K562 (cell line): ENCODE results near the gene ARHGAP22. TPM values are rescaled to one million over a fixed set of nuclear protein-coding genes. Genes with fewer than 3 reads are reported as not detected.

Source experiments
- ATAC-seq: fragments of 200-7000 bp; cut with Tn5 transposase; 3 replicates; pipeline ENCODE4 v1.9.1; 2020; ENCODE audit warnings: moderate library complexity
- BruUV-seq: library from RNA; stranded (reverse); fragments of 400-500 nt; replicated peaks from 2 replicates; lab custom pipeline; 2021; lab: Mats Ljungman, UMichigan
- CTCF ChIA-PET: fragments of 300-600 bp; formaldehyde crosslinking; extraction: SDS; loops from one replicate; lab custom pipeline; 2021; ENCODE audit warnings: low intra/inter-chr PET ratio; lab: Yijun Ruan, JAX
- POLR2A ChIA-PET: fragments of 300-600, 350-650 bp; sonication (Branson Sonifier 250); formaldehyde crosslinking; extraction: SDS; loops from one replicate; lab custom pipeline; 2021; ENCODE audit warnings: antibody characterized with exemption, inconsistent platforms; lab: Yijun Ruan, JAX
- DNase-seq, 4 experiments: peaks; one replicate each; pipeline versions ENCODE4 v3.0.0 to v3.0.0-alpha.2; 2011 to 2018; ENCODE audit warnings: low spot score in 3 of 4, mixed read lengths in 3 of 4; ENCODE audit errors: extremely low read depth in 1 of 4
- FAIRE-seq: peaks from 2 replicates; lab custom pipeline; 2011; peaks lifted over from hg19 to GRCh38; lab: Jason Lieb, UNC
- H2AFZ ChIP-seq: 2 replicates; pipeline ENCODE4 v1.6.0; 2011; ENCODE audit warnings: low read depth, low read length, control low read depth, inconsistent platforms
- H3K27ac ChIP-seq: fragments of 200-600 bp; 3 replicates; pipeline ENCODE4 v1.8.0; 2011; ENCODE audit warnings: low read depth, mild to moderate bottlenecking, control low read depth, inconsistent platforms, low read length, moderate library complexity, mixed read lengths; ENCODE audit errors: extremely low read depth
- H3K27me3 ChIP-seq, 2 experiments: fragments of 300-600 bp in 1 of 2; 2 replicates in 1 of 2; 3 replicates in 1 of 2; pipeline versions ENCODE4 v1.6.0 to v1.8.0; 2011; ENCODE audit warnings: inconsistent platforms in 2 of 2, low read length in 2 of 2, mild to moderate bottlenecking in 1 of 2, mixed read lengths in 1 of 2, moderate library complexity in 1 of 2; ENCODE audit not compliant: control insufficient read depth in 2 of 2, insufficient read depth in 2 of 2
- H3K36me3 ChIP-seq: fragments of 300-600 bp; 3 replicates; pipeline ENCODE4 v1.8.0; 2011; ENCODE audit warnings: mild to moderate bottlenecking, low read length, inconsistent platforms; ENCODE audit not compliant: control insufficient read depth, insufficient read depth
- H3K4me1 ChIP-seq, 2 experiments: fragments of 200-600 bp in 1 of 2; replicated peaks in 1 of 2; 2 replicates in 1 of 2; 3 replicates in 1 of 2; pipeline versions ENCODE4 v1.5.1 to v1.8.0; 2011; ENCODE audit warnings: inconsistent platforms in 2 of 2, low read length in 2 of 2, mild to moderate bottlenecking in 1 of 2, mixed read lengths in 1 of 2, moderate library complexity in 1 of 2; ENCODE audit not compliant: control insufficient read depth in 2 of 2, insufficient read depth in 2 of 2
- H3K4me2 ChIP-seq: 2 replicates; pipeline ENCODE4 v1.6.1; 2011; ENCODE audit warnings: low read length, control low read depth, inconsistent platforms, mixed read lengths; ENCODE audit not compliant: insufficient read depth
- H3K4me3 ChIP-seq: fragments of 200-600 bp; sonication (generic), shearing (Covaris generic); 2 replicates; pipeline ENCODE4 v1.5.1; 2016; ENCODE audit warnings: control low read depth, inconsistent platforms
- H3K79me2 ChIP-seq: fragments of 200-600 bp; 3 replicates; pipeline ENCODE4 v1.8.0; 2011; ENCODE audit warnings: low read length, inconsistent platforms; ENCODE audit not compliant: control insufficient read depth, insufficient read depth
- H3K9ac ChIP-seq, 2 experiments: 2 replicates each; pipeline versions ENCODE4 v1.6.0 to v1.6.1; 2011; ENCODE audit warnings: low read depth in 2 of 2, low read length in 2 of 2, control low read depth in 1 of 2, inconsistent platforms in 1 of 2, mild to moderate bottlenecking in 1 of 2, mixed read lengths in 1 of 2; ENCODE audit not compliant: insufficient read depth in 1 of 2
- H3K9me1 ChIP-seq: one replicate; pipeline ENCODE4 v1.6.0; 2011; ENCODE audit warnings: inconsistent platforms, mild to moderate bottlenecking, low read length, moderate library complexity; ENCODE audit not compliant: control insufficient read depth, insufficient read depth
- H3K9me3 ChIP-seq: replicated peaks from 2 replicates; pipeline ENCODE4 v1.5.1; 2011; ENCODE audit warnings: low read depth, low read length, inconsistent platforms; ENCODE audit not compliant: control insufficient read depth, insufficient read depth
- H4K20me1 ChIP-seq: replicated peaks from 2 replicates; pipeline ENCODE4 v1.6.1; 2011; ENCODE audit warnings: low read length, inconsistent platforms, mixed read lengths; ENCODE audit not compliant: control insufficient read depth, insufficient read depth
- CREB1 ChIP-seq, 2 experiments: sonication (generic) in 1 of 2; formaldehyde crosslinking in 1 of 2; IDR thresholded peaks; 2 replicates each; pipeline versions ENCODE4 v1.6.1 to v1.8.0; 2012 to 2022; ENCODE audit warnings: inconsistent platforms in 1 of 2, mild to moderate bottlenecking in 1 of 2, missing genetic modification reagents in 1 of 2, moderate library complexity in 1 of 2
- CREB3L1 ChIP-seq: fragments of 450-650 bp; IDR thresholded peaks from 2 replicates; pipeline ENCODE4 v1.6.1; 2014; ENCODE audit warnings: low read depth, mild to moderate bottlenecking, moderate library complexity, borderline replicate concordance
- E2F5 ChIP-seq: sonication (generic); formaldehyde crosslinking; IDR thresholded peaks from 2 replicates; pipeline ENCODE4 v1.8.0; 2022; ENCODE audit warnings: mild to moderate bottlenecking, missing genetic modification reagents
- GTF2F1 ChIP-seq: IDR thresholded peaks from 2 replicates; pipeline ENCODE4 v1.6.1; 2011; ENCODE audit warnings: low read depth, low read length, improper control_type of control experiment
- SAFB ChIP-seq: fragments of 200-400 bp; formaldehyde crosslinking; IDR thresholded peaks from 2 replicates; pipeline ENCODE4 v1.6.1; 2017; ENCODE audit warnings: low read depth, low read length, borderline replicate concordance
- WGBS: fragments of 100-300 bp; shearing (Covaris generic); methylation state at CpG from one replicate; pipeline ENCODE4 v1.1.6; 2016; ENCODE audit warnings: low coverage, mixed read lengths; ENCODE audit not compliant: insufficient coverage; ENCODE audit errors: missing lambda C conversion rate; 5-methylcytosine and 5-hydroxymethylcytosine counted together
- in situ Hi-C: fragments of 300-500 bp; cut with MboI; formaldehyde crosslinking; loops from 4 replicates; pipeline ENCODE4 v1.15.0; 2018; ENCODE audit warnings: inconsistent platforms, mixed read lengths
- intact Hi-C: fragments of 100-400 bp; cut with micrococcal nuclease; formaldehyde crosslinking; loops from 2 replicates; pipeline ENCODE4 v1.14.2; 2022
- polyA plus RNA-seq, 8 experiments: library from polyadenylated mRNA; depleted of rRNA in 4 of 8; stranded (reverse) in 5 of 8; unstranded in 3 of 8; fragments of >200 nt; fragmentation: Nextera tagmentation in 2 of 8; fragmentation: Illumina TruSeq in 1 of 8; extraction: Ambion mirVana in 2 of 8; extraction: Trizol in 1 of 8; gene quantifications; 2 replicates each; pipeline versions ENCODE4 v1.2.1 to v1.2.3, GENCODE V29; 2011 to 2014; ENCODE audit warnings: inconsistent platforms in 1 of 8, missing spikeins in 1 of 8
- total RNA-seq, 7 experiments: library from RNA; depleted of rRNA in 6 of 7; stranded (reverse); fragments of >200 nt in 6 of 7; fragmentation: Illumina TruSeq in 2 of 7; extraction: Trizol in 2 of 7; gene quantifications; 2 replicates each; pipeline versions ENCODE4 v1.2.1 to v1.2.3, GENCODE V29; 2011 to 2021; ENCODE audit warnings: low replicate concordance in 1 of 7

The ARHGAP22 gene
- total and polyA plus RNA-seq, 9 of the 15 experiments (the other 6 are each of a cell fraction or from before 2014, with no cell fraction given), result 1.3 to 28.1 (median 12.7) TPM

GRCh38 chr10:48582970-48583369 lies 21.9 kb downstream of the ARHGAP22 start:
- ChIA-PET POLR2A (interaction anchor here (0.6 kb wide), 1 partner anchor 180 kb away, joined by 3 read pairs; no protein-coding TSS in a partner anchor), CTCF (no interaction called here)
- peaks cover 24 to 48% of the 10 kb centered on the region in 2 experiments for H3K27me3 ChIP-seq
- intact Hi-C loops, result no loop called here
- no peaks in the 10 kb centered on the region for H4K20me1 ChIP-seq
- H3K36me3 ChIP-seq, result no peaks in the 10 kb centered on the region
- H3K9ac ChIP-seq, result no peak overlapping the region
- no peaks in the 10 kb centered on the region for H3K9me1 ChIP-seq
- FAIRE-seq, result no peak
- no peak overlapping the region for H3K4me2 ChIP-seq
- H3K79me2 ChIP-seq, result no peaks in the 10 kb centered on the region
- no peak for TF ChIP-seq CREB1 (IDR thresholded peaks at IDR 0.05)
- TF ChIP-seq CREB1 (CRISPR knock-in tag; IDR thresholded peaks at IDR 0.05), result no peak
- no peak for TF ChIP-seq CREB3L1
- no peak for TF ChIP-seq E2F5 (CRISPR knock-in tag)
- no peak for TF ChIP-seq SAFB
- no peak for TF ChIP-seq GTF2F1
- H3K9me3 ChIP-seq, result peaks cover 5% of the 10 kb centered on the region; the same call in 1 of the 2 replicates
- no TSS peak for BruUV-seq
- in situ Hi-C loops, result no loop called here
- H3K4me3 ChIP-seq, result no peak overlapping the region
- no peak for DNase-seq
- 2% methylated on average over 10 of the region's 10 CpGs for WGBS
- ATAC-seq, result no peak
- H3K27ac ChIP-seq, result no peak overlapping the region
- H2AFZ ChIP-seq, result no peak overlapping the region
- H3K4me1 ChIP-seq, result peaks cover 0 to 2% of the 10 kb centered on the region in 2 experiments; a peak in 1 of 5 replicates
